IMR-90 (cell line): ENCODE data around the gene TSHB. TPM values are rescaled to one million over a fixed set of nuclear protein-coding genes. Genes with fewer than 3 reads are reported as not detected.

ENCODE experiments used
- ATAC-seq: fragments of 200-7000 bp; cut with Tn5 transposase; 2 replicates; pipeline ENCODE4 v1.9.1; 2020; ENCODE audit warnings: low read depth, mild to moderate bottlenecking, moderate library complexity
- BruUV-seq: library from RNA; stranded (reverse); fragments of 400-500 nt; replicated peaks from 2 replicates; lab custom pipeline; 2021; lab: Mats Ljungman, UMichigan
- CTCF ChIA-PET: fragments of 300-600 bp; formaldehyde crosslinking; extraction: SDS; loops from one replicate; lab custom pipeline; 2021; ENCODE audit warnings: antibody characterized with exemption; lab: Yijun Ruan, JAX
- POLR2A ChIA-PET: fragments of 300-600 bp; sonication (Branson Sonifier 250); formaldehyde crosslinking; loops from one replicate; lab custom pipeline; 2022; ENCODE audit warnings: antibody characterized with exemption; ENCODE audit not compliant: unreplicated experiment; lab: Charles Lee
- DNase-seq: peaks from one replicate; pipeline ENCODE4 v3.0.0; 2013
- H2AFZ ChIP-seq: replicated peaks from 2 replicates; pipeline ENCODE3; 2013; ENCODE audit warnings: low read length, mild to moderate bottlenecking; ENCODE audit not compliant: poor library complexity
- H2AK5ac ChIP-seq: 2 replicates; pipeline ENCODE4 v1.6.1; 2013; ENCODE audit warnings: low read depth, low read length, inconsistent platforms
- H2AK9ac ChIP-seq: replicated peaks from 2 replicates; pipeline ENCODE3; 2013; ENCODE audit warnings: mild to moderate bottlenecking, low read depth, low read length, moderate library complexity; ENCODE audit not compliant: poor library complexity
- H2BK120ac ChIP-seq: 2 replicates; pipeline ENCODE4 v1.6.1; 2013; ENCODE audit warnings: low read depth, low read length, inconsistent platforms
- H2BK15ac ChIP-seq: 3 replicates; pipeline ENCODE4 v1.6.1; 2013; ENCODE audit warnings: low read depth, low read length, inconsistent platforms
- H2BK20ac ChIP-seq: 2 replicates; pipeline ENCODE4 v1.6.1; 2013; ENCODE audit warnings: low read depth, mild to moderate bottlenecking, inconsistent platforms, low read length, moderate library complexity
- H2BK5ac ChIP-seq: 2 replicates; pipeline ENCODE4 v1.6.1; 2013; ENCODE audit warnings: mild to moderate bottlenecking, low read depth, low read length, inconsistent platforms; ENCODE audit not compliant: poor library complexity, severe bottlenecking
- H3K14ac ChIP-seq: replicated peaks from 2 replicates; pipeline ENCODE4 v1.6.1; 2013; ENCODE audit warnings: low read depth, low read length, inconsistent platforms
- H3K18ac ChIP-seq: 2 replicates; pipeline ENCODE4 v1.6.1; 2013; ENCODE audit warnings: low read depth, low read length, control low read depth
- H3K23ac ChIP-seq: 2 replicates; pipeline ENCODE4 v1.6.1; 2013; ENCODE audit warnings: low read depth, low read length, inconsistent platforms
- H3K27ac ChIP-seq: 2 replicates; pipeline ENCODE4 v1.5.1; 2013; ENCODE audit warnings: mild to moderate bottlenecking, control low read depth, low read length; ENCODE audit not compliant: insufficient read depth
- H3K27me3 ChIP-seq: 2 replicates; pipeline ENCODE4 v1.6.1; 2013; ENCODE audit warnings: low read length; ENCODE audit not compliant: control insufficient read depth, insufficient read depth
- H3K36me3 ChIP-seq: 2 replicates; pipeline ENCODE4 v1.6.1; 2013; ENCODE audit warnings: low read length, mixed read lengths; ENCODE audit not compliant: control insufficient read depth, insufficient read depth
- H3K4ac ChIP-seq: 2 replicates; pipeline ENCODE4 v1.6.1; 2013; ENCODE audit warnings: low read depth, low read length, inconsistent platforms
- H3K4me1 ChIP-seq: 2 replicates; pipeline ENCODE4 v1.6.1; 2013; ENCODE audit warnings: low read length, mixed read lengths; ENCODE audit not compliant: control insufficient read depth, insufficient read depth
- H3K4me2 ChIP-seq: 2 replicates; pipeline ENCODE4 v1.6.1; 2013; ENCODE audit warnings: low read depth, mild to moderate bottlenecking, control low read depth, low read length, moderate library complexity
- H3K4me3 ChIP-seq: 2 replicates; pipeline ENCODE4 v1.5.1; 2013; ENCODE audit warnings: low read depth, mild to moderate bottlenecking, control low read depth, low read length, moderate library complexity; ENCODE audit not compliant: insufficient read depth
- H3K56ac ChIP-seq: 2 replicates; pipeline ENCODE4 v1.6.1; 2013; ENCODE audit warnings: low read length, inconsistent platforms; ENCODE audit not compliant: insufficient read depth; ENCODE audit errors: extremely low read depth
- H3K79me1 ChIP-seq, 2 experiments: 2 replicates each; pipeline ENCODE4 v1.6.1; 2013; ENCODE audit warnings: low read length in 2 of 2, inconsistent platforms in 1 of 2, low read depth in 1 of 2
- H3K9ac ChIP-seq: 2 replicates; pipeline ENCODE4 v1.6.1; 2013; ENCODE audit warnings: low read depth, low read length, control low read depth
- H3K9me1 ChIP-seq: 2 replicates; pipeline ENCODE4 v1.6.1; 2013; ENCODE audit warnings: low read length, inconsistent platforms; ENCODE audit not compliant: insufficient read depth
- H3K9me3 ChIP-seq: 2 replicates; pipeline ENCODE4 v1.6.1; 2013; ENCODE audit warnings: low read length; ENCODE audit not compliant: control insufficient read depth, insufficient read depth
- H4K20me1 ChIP-seq: 2 replicates; pipeline ENCODE4 v1.6.1; 2013; ENCODE audit warnings: low read length, inconsistent platforms; ENCODE audit not compliant: insufficient read depth
- H4K5ac ChIP-seq: 2 replicates; pipeline ENCODE4 v1.6.1; 2013; ENCODE audit warnings: mild to moderate bottlenecking, low read depth, low read length, control low read depth
- H4K8ac ChIP-seq, 2 experiments: 2 replicates each; pipeline ENCODE4 v1.6.1; 2013; ENCODE audit warnings: low read depth in 2 of 2, low read length in 2 of 2, control low read depth in 1 of 2, inconsistent platforms in 1 of 2
- H4K91ac ChIP-seq: 2 replicates; pipeline ENCODE4 v1.6.1; 2013; ENCODE audit warnings: low read depth, low read length, inconsistent platforms; ENCODE audit not compliant: insufficient read depth
- BHLHE40 ChIP-seq: fragments of 150-350 bp; IDR thresholded peaks from 2 replicates; pipeline ENCODE4 v1.6.1; 2016; ENCODE audit warnings: mild to moderate bottlenecking, low read depth, low read length
- CEBPB ChIP-seq: IDR thresholded peaks from 2 replicates; pipeline ENCODE4 v1.6.1; 2012; ENCODE audit warnings: low read depth, low read length, improper control_type of control experiment
- CHD1 ChIP-seq: IDR thresholded peaks from 2 replicates; pipeline ENCODE4 v1.6.1; 2012; ENCODE audit warnings: low read depth, low read length, improper control_type of control experiment
- CTCF ChIP-seq: conservative IDR thresholded peaks from 2 replicates; pipeline ENCODE4 v1.5.1; 2012; ENCODE audit warnings: mild to moderate bottlenecking, low read depth, low read length, improper control_type of control experiment
- ELK1 ChIP-seq: fragments of 150-350 bp; IDR thresholded peaks from 2 replicates; pipeline ENCODE4 v1.6.1; 2016; ENCODE audit warnings: low read depth, mild to moderate bottlenecking, low read length, moderate library complexity, borderline replicate concordance
- FOS ChIP-seq: fragments of 150-350 bp; IDR thresholded peaks from 2 replicates; pipeline ENCODE4 v1.6.1; 2016; ENCODE audit warnings: low read depth, low read length
- MAZ ChIP-seq: IDR thresholded peaks from 2 replicates; pipeline ENCODE4 v1.6.1; 2012; ENCODE audit warnings: low read depth, mild to moderate bottlenecking, low read length, improper control_type of control experiment, moderate library complexity, borderline replicate concordance
- MXI1 ChIP-seq: IDR thresholded peaks from 2 replicates; pipeline ENCODE4 v1.6.1; 2012; ENCODE audit warnings: low read depth, mild to moderate bottlenecking, low read length, moderate library complexity, borderline replicate concordance
- NFE2L2 ChIP-seq: fragments of 150-350 bp; IDR thresholded peaks from 2 replicates; pipeline ENCODE4 v1.6.1; 2016; ENCODE audit warnings: low read depth, mild to moderate bottlenecking, low read length
- POLR2A ChIP-seq: IDR thresholded peaks from 2 replicates; pipeline ENCODE4 v1.6.1; 2012; ENCODE audit warnings: mild to moderate bottlenecking, low read depth, low read length
- RAD21 ChIP-seq: IDR thresholded peaks from 2 replicates; pipeline ENCODE4 v1.6.1; 2012; ENCODE audit warnings: low read length, improper control_type of control experiment
- RCOR1 ChIP-seq: IDR thresholded peaks from 2 replicates; pipeline ENCODE4 v1.6.1; 2012; ENCODE audit warnings: mild to moderate bottlenecking, low read length, improper control_type of control experiment; ENCODE audit not compliant: insufficient replicate concordance
- RFX5 ChIP-seq: IDR thresholded peaks from 2 replicates; pipeline ENCODE4 v1.8.0; 2012; ENCODE audit warnings: low read depth, mild to moderate bottlenecking, low read length, moderate library complexity
- SMC3 ChIP-seq: fragments of 150-350 bp; IDR thresholded peaks from 2 replicates; pipeline ENCODE4 v1.6.1; 2016; ENCODE audit warnings: low read depth, mild to moderate bottlenecking, antibody characterized with exemption, low read length, moderate library complexity
- USF2 ChIP-seq: fragments of 150-350 bp; IDR thresholded peaks from 2 replicates; pipeline ENCODE4 v1.6.1; 2017; ENCODE audit warnings: mild to moderate bottlenecking, antibody characterized with exemption, low read length, low read depth
- WGBS, 2 experiments: methylation state at CpG; one replicate each; pipeline versions ENCODE4 v1.1.5 to v1.1.7; 2013; ENCODE audit warnings: missing lambda C conversion rate in 2 of 2; ENCODE audit not compliant: insufficient read length in 1 of 2; ENCODE audit errors: extremely low coverage in 2 of 2; 5-methylcytosine and 5-hydroxymethylcytosine counted together
- dilution Hi-C: fragments of 300-500 bp; cut with HindIII; formaldehyde crosslinking; loops from one replicate; pipeline ENCODE4 v1.14.3; 2018; ENCODE audit warnings: low sequenced_read_pairs; ENCODE audit not compliant: unreplicated experiment
- in situ Hi-C: fragments of 300-500 bp; cut with MboI; formaldehyde crosslinking; loops from 3 replicates; pipeline ENCODE4 v1.14.3; 2019; ENCODE audit warnings: low sequenced_read_pairs, inconsistent platforms, mixed read lengths
- intact Hi-C: fragments of 100-400 bp; cut with micrococcal nuclease; formaldehyde crosslinking; loops from 2 replicates; pipeline ENCODE4 v1.10.0; 2022
- polyA plus RNA-seq, 3 experiments: library from polyadenylated mRNA; depleted of rRNA; stranded (reverse); fragments of >200 nt; gene quantifications; 2 replicates each; pipeline ENCODE4 v1.2.3, GENCODE V29; 2012; ENCODE audit warnings: low replicate concordance in 1 of 3
- total RNA-seq: library from RNA; depleted of rRNA; stranded (reverse); fragments of >200 nt; gene quantifications from 2 replicates; pipeline ENCODE4 v1.2.3, GENCODE V29; 2012

The TSHB gene
- total and polyA plus RNA-seq, 2 of the 4 experiments (the other 2 are of a cell fraction): not detected

- H3K4me1 ChIP-seq: no peaks in the 10 kb centered on the region; the same call in 1 of the 2 replicates
- peak; percentile 7; the same call in 1 of the 2 replicates for ATAC-seq
- H4K8ac ChIP-seq: no peak overlapping the region
- no peak overlapping the region for H2BK5ac ChIP-seq
- in situ Hi-C loops (no loop called here), dilution Hi-C loops (no loop called here), intact Hi-C loops (no loop called here)
- H3K4me2 ChIP-seq: no peak overlapping the region
- H4K91ac ChIP-seq: no peak overlapping the region
- no peaks in the 10 kb centered on the region for H3K79me1 ChIP-seq
- H2BK20ac ChIP-seq: no peak overlapping the region
- POLR2A ChIA-PET: no interaction called here
- 77% methylated on average over 5 of the region's 12 CpGs; no CpG with 5 or more reads in 1 of the 2 experiments for WGBS, 2 experiments
- H2AK5ac ChIP-seq: no peak overlapping the region
- H3K18ac ChIP-seq: no peak overlapping the region
- H2AK9ac ChIP-seq: no peak overlapping the region
- no peak overlapping the region for H3K14ac ChIP-seq
- H3K23ac ChIP-seq: no peak overlapping the region
- peaks cover 2% of the 10 kb centered on the region; the same call in 1 of the 2 replicates for H3K27me3 ChIP-seq
- DNase-seq: peak; percentile 17
- BruUV-seq: no TSS peak
- H2AFZ ChIP-seq: no peak overlapping the region
- no peak overlapping the region for H3K56ac ChIP-seq
- H2BK120ac ChIP-seq: no peak overlapping the region
- H2BK15ac ChIP-seq: no peak overlapping the region
- no peaks in the 10 kb centered on the region for H3K9me1 ChIP-seq
- no peak overlapping the region for H3K4ac ChIP-seq
- H4K20me1 ChIP-seq: no peaks in the 10 kb centered on the region
- CTCF ChIA-PET: no interaction called here
- H3K9me3 ChIP-seq: no peaks in the 10 kb centered on the region
- no peaks in the 10 kb centered on the region for H3K36me3 ChIP-seq
- H3K27ac ChIP-seq: no peak overlapping the region
- no peak overlapping the region for H4K5ac ChIP-seq
- H3K4me3 ChIP-seq: no peak overlapping the region
- H3K9ac ChIP-seq: no peak overlapping the region
- TF ChIP-seq MAZ (no peak), ELK1 (no peak), RCOR1 (no peak), POLR2A (no peak), BHLHE40 (no peak), NFE2L2 (no peak), RFX5 (no peak), SMC3 (no peak), MXI1 (no peak), FOS (no peak), CTCF (no peak), RAD21 (no peak), CHD1 (no peak), CEBPB (no peak), USF2 (no peak)
Observed at GRCh38 chr1:115068826-115069585, 39.4 kb downstream of the TSHB start.
